ENCODE results near the gene KAZN.

KAZN gene

GRCh38 chr1:14804626-14805025 lies 206.1 kb downstream of the KAZN start:
- no peak for DNase-seq

DNA sequence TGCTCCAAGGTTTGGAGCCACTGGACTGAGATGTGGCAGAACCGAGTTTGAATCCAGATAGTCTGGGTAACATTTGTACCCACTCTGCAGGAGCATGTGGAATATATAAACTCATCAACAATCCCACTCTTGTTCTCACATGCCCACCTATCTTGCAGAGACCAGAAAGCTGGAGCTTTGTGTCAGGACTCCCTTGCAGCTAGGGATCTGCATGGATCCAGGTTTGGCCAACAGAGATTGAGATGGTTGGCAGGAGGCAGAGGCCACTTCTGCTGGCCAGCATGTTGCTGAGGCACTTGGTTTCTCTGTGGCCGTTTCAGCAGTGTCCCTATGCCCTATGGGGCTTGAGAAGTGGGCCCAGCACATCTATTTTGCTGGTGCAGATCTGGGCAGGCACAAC lies 208.3 kb downstream of the KAZN start:
- no peak for DNase-seq

- no peak for DNase-seq
Measured at GRCh38 chr1:14808768-14809167, 210.3 kb downstream of the KAZN start.

DNA sequence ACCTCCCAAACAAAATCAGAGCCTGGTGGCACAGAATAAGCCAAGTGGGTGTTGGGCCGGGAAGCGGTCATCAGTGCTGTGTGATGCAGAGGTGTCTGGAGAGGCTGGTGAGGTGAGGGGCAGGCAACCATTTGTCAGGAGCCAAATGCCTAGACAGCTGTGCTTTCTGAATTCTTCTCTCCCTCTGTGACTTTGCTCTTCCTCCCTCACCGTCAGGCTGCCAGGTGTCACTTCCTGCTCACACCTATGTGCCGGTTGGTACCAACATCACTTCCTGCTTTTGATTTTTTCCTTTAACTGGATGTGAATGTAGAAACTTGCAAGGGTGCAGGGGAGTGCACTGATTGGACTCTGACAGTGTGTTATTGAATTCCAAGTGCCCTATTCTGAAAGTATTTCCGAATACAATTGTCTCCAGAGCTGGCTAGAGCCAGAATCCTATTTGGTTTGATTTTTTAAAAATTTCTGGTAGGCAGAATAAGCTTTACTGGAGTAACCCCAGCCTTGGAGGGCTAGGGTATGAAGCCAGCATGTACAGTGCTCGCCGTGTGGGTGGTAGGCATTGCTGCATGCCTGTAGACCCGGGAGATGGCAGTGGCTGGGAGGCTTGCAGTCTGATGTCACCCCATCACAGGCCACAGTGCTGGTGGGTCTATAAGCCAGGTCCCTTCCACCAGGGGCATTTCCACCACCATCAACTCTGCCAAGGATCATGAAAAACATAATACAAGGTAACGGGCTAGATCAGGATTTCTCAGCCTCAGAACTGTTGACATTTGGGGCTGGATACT lies 210.9 kb downstream of the KAZN start:
- DNase-seq, result no peak

DNA sequence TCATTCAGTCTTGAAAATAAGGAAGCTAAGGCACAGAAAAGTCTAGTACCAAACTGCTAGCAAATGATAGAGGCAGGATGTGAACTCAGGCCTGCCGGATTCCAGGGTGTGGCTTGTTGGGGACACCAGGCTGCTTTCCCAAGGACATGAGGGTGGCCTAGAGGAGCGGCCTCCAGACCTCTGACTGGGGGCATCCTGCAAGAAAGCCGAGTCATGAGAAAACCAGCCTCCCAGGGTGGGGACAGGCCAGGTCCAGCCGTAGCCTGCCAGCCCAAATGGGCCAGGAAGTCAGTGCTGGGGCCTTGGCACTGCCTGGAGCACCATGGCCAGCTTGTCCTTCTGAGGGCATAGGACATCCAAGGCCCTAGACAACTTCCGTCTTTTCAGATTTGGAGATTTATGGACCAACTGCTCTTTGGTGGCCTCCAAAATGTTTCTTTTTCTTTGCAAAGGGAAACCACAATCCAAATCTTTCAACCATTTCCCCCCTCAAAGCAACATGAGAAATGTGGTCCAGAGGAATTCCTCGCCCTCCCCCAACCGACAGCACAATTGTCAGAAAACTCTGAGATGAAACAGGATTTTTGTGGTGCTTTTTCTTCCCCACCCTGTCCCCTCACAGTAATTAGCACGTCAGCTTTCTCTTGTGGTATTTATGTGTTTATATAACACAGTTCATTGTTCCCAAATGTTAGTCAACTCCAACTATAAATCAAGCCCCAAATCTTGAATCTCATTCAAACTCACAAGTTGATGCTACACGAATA lies 212.3 kb downstream of the KAZN start:
- DNase-seq, result no peak

DNA sequence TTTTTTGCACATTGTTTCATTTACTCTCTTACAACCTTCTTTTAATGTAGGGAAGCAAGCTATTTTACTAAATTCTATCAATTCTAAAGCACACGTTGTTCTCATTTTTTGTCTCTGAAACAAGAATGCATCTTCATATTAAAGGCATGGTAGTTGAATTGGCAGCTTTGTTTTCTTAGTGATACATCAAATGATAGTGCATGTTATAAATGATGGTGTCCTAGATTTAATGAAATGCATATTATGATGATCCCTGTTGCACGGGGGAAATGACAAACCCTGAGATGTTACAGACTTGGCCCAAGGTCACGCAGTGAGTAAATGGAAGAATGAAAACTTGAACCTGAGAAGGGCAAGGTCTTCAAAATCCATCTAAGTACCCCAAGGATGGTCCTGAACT lies 213.1 kb downstream of the KAZN start:
- DNase-seq, result no peak

DNA sequence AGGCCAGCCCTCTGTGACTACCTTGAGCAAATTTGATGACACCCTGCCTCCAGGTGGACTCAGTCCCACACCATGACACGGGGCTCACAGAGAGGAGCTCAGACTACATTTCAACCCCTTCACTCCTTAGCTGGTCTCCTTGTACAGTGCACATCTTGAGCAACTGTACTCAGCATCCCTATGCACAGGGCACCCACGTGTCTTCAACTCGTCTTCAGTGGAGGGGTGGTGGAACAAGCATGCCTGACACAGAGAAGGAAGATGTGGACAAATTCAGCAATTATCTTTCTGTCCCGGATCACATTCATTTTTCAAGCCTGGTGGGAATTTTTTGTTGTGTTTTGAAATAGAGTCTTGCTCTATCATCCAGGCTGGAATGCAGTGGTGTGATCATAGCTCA lies 213.7 kb downstream of the KAZN start:
- DNase-seq, result no peak

GRCh38 chr1:14815175-14815877 lies 216.8 kb downstream of the KAZN start:
- DNase-seq, result no peak

DNA sequence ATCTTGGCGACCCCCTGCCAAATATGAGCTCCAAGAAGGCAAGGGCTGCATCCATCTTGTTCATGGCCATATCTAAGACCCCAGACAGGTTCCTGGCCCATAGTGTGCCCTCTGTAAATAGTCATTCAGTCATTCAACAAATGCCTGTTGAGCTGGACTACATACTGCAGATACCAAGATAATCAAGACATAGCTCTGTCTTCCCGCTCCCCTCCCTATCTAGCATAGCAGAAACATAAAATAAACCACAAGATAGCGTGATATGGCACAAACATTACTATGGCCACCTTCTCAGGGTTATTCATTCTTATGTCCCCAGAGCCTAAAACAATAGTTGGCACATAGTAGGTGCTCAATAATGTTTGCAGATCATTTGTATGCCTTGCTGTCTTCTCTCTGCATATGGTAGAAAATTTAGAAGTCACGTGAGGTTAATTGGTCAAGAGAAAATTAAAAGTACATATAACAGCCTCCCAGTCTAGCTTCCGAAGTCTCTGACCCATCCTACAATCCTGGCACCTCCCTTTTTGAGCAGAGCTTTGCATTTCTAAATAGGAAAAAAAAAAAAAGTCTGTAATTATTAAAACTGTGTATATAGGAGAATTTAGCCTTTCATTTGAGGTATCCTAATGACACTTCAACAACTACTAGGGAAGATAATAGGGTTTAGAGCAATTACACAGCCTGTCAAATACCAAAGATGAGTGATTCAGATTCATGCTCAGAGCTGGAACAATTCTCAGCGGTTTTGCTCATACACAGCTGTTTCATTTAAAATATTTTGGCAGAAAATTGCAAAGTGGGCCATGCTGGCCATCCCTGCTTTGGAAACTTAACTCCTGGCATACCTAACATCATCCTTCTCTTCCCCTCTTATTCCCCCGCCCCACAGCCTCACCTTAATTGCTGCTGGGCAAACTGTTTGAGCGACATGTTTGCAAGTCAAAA lies 219.0 kb downstream of the KAZN start:
- DNase-seq, result no peak

- DNase-seq, result no peak
Measured at GRCh38 chr1:14820295-14821085, 222.0 kb downstream of the KAZN start.

- DNase-seq, result no peak
Measured at GRCh38 chr1:14822493-14822892, 224.0 kb downstream of the KAZN start.

DNA sequence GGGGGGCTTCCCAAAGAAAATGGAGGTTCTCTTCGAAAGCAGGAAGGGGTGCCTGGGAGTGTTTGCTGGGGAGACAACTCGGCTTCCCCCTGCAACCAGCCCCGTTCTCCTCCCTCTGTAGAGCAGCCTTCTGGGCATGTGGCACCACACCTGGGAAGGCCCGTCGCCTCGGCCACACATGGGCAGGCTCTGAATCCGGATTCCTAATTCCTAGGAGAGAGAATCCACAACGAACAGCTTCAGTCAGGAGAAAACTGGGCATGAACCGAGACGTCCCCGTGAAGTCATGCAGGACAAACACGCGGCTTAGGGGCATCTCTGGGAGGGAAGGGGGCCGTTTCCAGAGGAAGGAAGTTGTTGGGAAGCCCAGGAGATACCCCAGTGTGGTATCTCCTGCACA lies 224.5 kb downstream of the KAZN start:
- no peak for DNase-seq

DNA sequence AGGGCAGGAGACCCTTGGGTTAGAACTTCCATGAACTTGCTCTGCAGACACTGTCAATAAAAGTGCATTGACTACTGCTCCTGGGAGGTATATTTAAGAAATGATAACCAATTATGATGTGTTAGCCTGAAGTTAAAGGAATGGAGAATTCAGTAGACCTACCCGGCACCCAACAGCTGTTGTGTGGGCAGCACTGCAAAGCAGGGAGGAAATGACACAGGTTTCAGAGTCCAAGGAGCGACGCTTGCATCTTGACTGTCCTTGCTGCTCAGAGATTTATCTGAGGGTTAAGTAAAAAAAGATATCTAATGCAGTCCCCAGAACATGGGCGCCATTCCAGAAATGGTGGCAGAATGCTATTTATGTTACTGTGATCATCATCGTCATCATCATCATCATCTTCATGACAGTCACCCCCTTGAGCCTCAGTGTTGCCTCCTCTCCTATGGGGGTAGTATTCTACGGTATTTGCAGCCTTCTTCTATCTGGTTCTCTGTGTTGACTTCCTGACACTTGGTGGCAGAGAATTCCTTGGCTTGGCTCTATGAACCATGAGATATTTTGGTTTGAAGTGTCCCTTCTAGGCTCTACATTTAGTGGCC lies 225.9 kb downstream of the KAZN start:
- no peak for DNase-seq

DNA sequence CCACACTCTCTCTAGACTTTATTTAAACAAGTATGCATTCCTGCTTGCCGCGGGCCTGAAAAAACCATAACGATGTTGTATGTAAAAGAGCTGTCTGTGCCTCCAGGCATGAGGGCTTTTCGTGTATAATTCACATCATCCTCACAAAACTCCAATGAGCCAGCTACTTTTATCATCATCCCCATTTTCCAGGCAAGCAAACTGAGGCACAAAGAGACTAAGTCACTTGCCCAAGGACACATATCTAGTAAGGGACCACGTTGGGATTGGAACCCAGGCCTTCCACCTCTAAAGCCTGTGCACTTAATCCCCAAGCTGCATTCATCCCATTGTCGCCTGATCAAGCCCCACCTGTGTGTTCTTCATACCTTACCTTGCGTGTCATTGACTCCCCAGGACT lies 226.9 kb downstream of the KAZN start:
- no peak for DNase-seq

- DNase-seq, result no peak
Measured at GRCh38 chr1:14826172-14826636, 227.7 kb downstream of the KAZN start.

DNA sequence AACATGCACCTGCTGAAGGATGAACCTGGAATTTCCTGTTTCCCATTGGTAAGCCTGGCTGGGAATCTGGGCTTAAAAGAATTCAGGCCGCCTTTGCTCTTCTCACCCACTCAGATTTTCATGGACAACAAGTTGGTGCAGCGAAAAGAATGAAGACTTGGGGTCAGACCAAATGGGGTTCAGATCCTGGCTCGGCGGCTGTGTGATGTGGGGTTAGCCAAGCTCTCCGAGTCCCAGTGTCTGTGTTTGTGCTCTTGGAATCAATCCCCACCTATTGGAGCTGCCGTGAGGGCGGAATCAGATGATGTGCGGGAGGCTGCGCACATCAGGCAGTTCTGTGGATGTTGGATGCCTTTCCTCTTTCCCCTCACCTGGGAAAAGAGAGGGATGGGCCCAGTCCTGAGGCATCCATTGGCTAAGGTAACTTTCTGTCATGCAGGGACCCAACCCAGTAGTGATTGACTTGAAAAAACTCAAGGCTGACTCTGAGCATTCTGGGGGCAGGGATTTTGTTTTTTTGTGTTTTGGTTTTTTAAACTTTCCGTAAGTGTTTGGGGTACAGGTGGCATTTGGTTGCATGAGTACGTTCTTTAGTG lies 228.3 kb downstream of the KAZN start:
- no peak for DNase-seq

DNA sequence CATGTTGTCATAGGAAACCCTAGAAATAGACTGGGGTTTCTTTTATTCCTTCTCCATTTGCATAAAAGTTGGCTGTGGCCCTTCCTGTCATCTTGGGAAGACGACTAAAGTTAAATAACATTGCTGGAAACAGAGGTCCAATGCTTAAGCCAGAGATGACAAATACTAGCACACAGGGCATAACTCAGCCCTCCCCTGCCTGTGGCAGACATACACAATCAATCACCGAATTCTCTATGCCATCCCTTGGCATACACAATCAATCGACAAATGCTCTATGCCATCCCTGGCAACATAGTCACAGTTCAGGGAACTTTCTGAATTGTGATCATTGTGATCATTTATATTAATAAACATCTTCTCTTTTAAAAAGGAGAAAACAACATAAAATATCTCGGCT lies 229.4 kb downstream of the KAZN start:
- no peak for DNase-seq

- DNase-seq, result no peak
Measured at GRCh38 chr1:14828665-14829064, 230.2 kb downstream of the KAZN start.

DNA sequence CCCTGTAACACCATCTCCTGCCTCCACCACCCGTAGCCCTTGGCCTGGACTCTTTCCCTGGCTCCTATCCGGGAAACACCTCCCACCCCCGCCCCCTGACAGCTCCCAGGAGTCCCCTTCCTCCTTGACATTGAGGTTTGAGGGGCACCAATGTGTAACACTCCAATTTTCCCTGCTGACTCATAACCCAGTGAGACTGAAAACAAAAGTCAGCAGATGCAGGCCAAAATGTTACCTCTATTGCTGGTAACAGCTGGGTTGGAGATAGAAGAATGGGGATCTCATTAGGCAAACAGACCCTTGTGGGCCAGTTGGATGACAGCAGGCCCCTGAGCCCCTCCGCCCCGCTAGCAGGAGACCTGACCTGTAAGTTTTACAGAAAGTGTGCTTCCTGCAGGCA lies 237.2 kb downstream of the KAZN start:
- no peak for DNase-seq

- DNase-seq, result no peak
Measured at GRCh38 chr1:14836426-14837140, 238.1 kb downstream of the KAZN start.

Data from NCI-H526 treated with DMSO at 0.1 percent for 48 hours (cell line).